ENCODE measurements around the gene FHOD3.

The FHOD3 gene

DNA sequence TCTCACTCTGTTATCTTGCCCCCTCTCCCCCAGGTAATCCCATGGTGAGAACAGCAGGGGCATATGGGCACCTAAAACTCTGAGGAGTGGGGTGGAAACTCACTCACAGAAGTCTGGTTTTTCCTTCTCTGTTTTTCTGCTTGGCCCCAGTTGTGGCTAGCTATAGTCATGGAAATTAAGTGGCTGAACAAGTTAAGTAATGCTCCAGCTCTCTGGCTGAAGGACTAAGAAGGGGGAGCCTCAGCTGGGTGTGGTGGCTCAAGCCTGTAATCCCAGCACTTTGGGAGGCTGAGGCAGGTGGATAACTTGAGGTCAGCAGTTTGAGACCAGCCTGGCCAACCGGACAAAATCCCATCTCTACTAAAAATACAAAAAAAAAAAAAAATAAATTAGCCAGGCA, 270.3 kb downstream of the FHOD3 start:
- DNase-seq, result no peak

- DNase-seq, result no peak
Observed at GRCh38 chr18:36568487-36568886, 271.0 kb downstream of the FHOD3 start.

DNA sequence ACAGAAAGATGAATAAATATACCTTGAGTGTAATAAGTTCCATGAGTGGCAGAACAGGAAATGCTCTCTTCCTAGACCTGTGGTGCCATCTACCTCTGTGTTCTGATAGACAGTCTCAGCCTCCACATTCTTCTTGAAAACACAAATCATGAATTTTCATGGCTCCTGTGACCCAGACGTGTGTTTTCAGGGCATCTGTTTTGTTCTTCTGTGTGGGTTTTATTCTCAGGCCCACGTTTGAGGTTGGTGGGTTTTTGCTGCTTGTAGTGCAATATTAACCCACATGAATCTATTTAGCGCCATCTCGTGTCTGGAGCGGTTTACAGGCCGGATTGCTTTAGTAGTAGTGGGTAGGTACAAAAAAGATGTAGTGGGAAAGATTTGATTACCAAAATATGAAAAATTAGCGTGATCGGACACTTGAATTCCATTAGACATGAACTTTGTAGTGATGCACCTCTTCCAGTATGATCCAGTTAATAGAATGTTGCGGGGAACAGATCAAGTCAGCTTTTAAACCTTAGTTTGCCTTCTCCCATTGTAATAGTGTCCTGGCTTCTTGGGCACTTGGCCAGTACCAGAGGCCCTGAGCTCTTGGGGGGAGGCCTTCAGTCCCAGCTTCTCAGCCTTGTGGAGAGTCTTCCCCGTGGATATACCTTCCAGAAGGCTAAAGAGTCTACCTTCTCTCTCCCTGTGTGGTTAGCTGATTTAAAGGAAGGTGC, 274.8 kb downstream of the FHOD3 start:
- DNase-seq, result no peak

- DNase-seq, result no peak
Observed at GRCh38 chr18:36576339-36576738, 278.8 kb downstream of the FHOD3 start.

DNA sequence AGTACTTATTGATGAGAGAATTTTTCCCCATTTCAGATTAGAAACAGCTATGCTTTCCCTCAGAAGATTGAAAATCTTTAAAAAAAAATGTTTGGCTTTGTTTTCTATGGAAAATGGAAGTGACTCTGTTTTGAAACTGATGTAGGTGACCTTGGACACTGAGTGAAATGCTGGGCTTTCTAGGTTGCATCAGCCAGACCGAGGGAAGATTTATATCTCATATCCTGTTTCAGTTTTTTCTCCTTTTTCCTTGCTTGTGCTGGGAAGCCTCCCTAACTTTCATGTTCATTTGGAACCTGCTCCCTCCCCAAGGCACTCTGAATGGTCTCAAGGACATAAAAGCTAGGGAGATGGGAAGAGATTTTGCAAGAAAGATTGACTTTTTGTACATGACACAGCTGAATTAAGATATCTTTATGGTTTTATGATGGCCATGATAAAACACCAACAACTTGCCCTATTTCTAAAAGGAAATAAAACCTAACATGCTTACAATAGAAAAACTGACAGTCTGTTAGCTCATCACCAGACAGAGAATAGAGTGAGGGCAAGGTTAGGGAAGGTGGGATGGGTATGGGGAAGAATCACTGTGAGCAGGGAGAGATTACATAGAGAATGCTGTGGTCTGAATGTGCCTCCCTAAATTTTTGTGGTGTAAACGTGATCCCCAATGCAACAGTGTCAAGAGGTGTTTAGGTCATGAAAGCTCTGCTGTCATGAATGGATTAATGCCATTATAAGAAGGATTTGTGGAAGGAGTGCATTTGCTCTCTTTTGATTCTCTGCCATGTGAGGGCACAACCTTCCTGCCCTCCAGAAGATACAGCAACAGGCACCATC, 281.6 kb downstream of the FHOD3 start:
- no peak for DNase-seq

DNA sequence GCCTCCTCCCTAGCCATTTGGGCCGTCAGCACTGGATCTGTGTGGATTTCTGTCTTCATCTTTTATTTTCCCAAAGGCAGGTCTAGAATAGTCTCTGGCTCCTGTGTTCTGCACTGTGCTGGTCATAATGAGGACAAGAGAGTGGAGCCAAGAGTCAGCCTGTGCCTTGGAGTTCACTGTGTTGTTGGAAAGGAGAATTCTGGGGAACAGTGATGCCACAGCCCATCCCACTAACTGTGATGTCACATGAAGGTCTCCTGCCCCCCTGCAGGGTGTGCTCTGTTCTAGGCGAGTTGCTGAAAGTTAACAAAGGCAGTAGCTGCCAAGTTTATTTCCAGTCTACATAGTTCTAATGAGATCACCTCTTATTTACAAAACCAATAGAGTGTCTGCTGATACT, 282.8 kb downstream of the FHOD3 start:
- no peak for DNase-seq

GRCh38 chr18:36580874-36581750, 283.6 kb downstream of the FHOD3 start:
- DNase-seq, result no peak

DNA sequence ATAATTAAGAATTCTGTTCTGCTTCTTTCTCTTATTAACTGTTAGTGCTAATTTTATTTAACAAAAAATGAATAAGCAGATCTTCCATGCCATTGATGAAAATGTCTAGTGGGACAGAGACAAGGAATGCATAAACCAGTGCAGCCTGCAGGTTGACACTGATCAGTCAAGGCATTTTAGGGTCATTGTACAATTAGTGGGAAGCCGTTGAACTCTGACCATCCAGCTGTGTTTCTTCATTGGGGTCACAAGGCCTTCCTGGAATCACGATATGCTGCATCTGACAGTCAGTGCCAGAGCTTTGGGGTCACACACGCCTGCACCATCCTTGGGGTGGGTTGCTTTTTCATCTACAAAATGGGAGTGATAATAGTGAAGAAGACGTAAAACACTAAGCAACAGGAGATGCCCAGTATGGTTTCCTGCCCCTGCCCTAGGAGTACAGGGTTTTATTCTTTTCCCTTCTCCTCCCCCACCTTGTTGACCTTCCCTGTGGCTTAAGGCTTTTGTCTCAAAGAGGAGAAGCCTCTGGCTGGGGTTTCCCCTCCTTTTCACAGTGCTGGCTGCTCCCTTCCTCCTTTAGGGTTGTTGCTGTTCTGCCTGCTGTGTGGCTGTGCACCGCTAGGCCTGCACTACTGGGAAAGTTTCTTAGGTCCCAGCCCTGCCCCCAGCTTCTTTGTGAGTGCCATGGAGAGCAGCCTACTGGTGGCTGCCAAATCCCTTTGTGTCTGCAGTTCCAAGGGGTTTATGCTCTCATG, 285.7 kb downstream of the FHOD3 start:
- DNase-seq, result no peak

DNA sequence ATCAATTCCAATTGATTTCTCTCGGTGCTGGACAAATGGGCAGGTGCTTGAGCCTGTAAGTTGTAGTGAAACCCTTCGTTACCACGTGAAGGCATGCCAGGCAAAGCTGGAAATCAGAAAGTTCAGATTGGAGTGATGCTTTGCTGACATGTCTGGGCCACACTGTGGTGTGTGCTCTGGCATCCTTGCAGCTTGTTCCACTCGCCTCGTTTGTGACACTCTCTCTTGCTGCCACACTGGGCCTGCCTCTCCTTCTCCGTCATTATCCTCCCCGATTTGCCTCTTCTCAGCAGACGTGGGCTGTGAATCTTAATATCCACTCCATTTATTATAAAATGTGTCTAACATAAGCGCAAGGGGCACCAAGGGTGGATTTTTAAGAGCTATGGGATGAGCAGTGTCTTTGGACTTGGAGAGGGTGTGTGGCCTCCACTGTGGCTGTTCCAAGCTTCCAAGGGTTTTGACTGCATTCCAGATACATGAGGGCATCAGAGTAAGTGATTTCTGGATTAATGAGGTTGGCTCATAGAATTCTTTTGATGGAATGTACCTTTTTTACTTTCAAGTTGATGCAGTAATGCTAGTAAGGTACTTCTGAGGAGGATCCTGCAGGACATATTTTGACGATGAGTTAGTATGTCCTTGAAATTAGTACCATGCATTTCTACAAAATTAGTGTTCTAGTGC, 292.5 kb downstream of the FHOD3 start:
- DNase-seq, result no peak

GRCh38 chr18:36590621-36591580, 293.4 kb downstream of the FHOD3 start:
- no peak for DNase-seq

DNA sequence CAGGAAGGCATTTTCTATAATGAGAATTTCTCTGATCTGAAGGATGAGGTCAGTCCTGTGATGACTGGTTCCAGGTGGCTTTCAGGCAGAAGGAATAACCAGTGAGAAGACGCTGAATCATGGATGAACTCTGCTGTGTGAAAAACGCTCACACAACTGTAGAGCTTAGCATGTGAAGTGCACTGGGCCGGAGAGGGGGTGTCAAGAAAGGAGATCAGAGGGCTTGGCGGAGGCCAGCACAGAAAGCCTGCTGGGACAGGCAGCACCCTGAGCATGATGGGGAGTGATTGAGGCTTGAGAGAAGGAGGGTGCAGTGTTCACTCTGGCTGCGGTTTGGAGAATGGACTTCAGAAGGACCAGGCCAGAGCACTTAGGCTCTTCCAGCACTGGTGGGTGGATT, 294.8 kb downstream of the FHOD3 start:
- no peak for DNase-seq

GRCh38 chr18:36593001-36593400, 295.5 kb downstream of the FHOD3 start:
- DNase-seq, result no peak

GRCh38 chr18:36593641-36594040, 296.1 kb downstream of the FHOD3 start:
- no peak for DNase-seq

- no peak for DNase-seq
Observed at GRCh38 chr18:36594621-36595020, 297.1 kb downstream of the FHOD3 start.

DNA sequence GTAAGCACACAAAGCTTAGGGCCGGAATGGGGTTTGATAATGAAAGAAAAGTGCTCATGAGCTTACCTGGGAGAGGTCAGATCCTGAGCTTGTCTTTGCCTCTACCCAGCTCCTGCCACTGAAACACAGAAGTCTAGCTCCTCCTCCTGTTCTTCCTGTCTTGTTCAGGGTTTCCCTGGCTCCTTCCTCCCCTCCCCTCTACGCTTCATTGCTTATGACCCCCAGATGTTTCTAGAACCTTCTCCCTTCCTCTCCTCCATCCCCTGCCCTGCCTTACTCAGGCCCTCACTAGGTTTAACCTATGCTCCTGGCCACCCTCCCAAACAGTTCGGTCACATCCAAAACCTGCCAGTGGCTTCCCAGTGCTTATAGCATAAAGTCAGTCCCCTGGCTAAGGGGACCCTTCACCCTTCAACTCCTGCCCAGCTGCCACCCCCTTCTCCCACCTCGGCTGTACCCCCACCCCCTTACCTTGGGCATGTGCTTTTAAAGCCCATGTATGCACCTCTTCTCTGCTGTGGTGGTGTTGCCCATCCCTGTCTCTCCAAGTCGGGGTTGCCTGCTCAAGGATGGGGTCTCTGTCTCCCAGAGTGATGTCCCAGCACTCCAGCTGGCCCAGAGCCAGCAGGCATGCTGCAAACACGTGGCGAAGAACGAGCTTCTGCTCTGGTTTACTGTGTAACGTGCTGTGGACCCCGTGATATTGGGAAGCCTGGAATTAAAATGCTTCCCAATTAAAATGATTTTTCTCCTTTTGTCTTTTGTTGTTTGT, 297.7 kb downstream of the FHOD3 start:
- DNase-seq, result no peak

- no peak for DNase-seq
Observed at GRCh38 chr18:36595818-36596215, 298.3 kb downstream of the FHOD3 start.

DNA sequence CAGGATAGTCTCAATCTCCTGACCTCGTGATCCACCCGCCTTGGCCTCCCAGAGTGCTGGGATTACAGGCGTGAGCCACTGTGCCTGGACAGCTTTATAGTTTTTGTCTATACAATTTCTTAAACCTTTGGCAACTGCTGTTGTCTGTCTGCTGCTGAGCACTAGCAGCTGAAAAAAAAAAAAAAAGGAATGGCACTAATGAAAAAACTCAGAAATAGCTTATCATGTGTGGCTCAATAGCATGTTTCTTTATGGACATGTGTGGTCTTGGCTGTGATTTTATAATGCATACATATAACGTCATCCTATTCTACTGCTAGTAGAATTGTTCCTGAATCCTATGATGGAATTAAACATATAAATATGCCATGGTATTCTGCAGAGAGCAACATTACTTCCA, 300.1 kb downstream of the FHOD3 start:
- DNase-seq, result no peak

DNA sequence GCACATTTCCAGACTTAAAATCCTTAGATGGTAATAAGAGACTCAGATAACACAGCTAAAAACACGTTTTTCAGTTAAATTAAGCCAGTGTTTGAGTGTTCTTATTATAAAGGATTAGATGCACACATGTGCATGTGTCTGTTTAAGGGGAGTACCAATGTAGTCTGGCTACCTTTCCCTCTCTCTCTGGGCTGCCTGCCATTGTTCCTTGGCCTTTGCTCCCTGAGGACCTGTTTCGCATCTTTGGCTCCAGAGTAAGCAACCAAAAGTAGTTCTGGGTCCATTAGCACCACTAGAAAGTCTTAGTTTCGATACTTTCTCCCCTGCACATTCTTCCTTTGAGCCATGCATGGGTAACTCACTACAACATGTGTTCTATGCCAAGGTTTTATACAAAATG, 303.0 kb downstream of the FHOD3 start:
- DNase-seq, result no peak

DNA sequence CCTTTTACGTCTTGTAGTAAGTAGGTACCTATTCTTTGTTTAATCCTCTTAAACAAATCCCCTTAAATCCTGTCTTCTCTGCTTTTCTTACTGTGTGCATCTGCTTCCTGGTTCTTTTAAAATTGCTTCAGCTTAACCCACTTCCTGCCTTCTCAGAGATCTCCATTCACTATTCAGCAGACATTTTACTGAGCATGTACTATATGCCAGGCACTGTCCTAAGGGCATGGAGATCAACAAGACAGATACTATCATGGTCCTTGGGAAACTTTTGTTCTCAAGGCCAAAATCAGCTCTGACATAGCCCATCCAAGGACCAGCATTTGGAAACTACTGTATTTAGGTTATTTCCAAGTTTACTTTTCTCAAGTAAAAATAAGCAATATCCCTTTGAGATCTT, 303.8 kb downstream of the FHOD3 start:
- no peak for DNase-seq

GRCh38 chr18:36602071-36602470, 304.6 kb downstream of the FHOD3 start:
- no peak for DNase-seq

Measured in stimulated activated CD4-positive, alpha-beta T cell treated with anti-CD3 and anti-CD28 coated beads, Interleukin-4, amount 100 ng/mL, for 4 hours (primary cell).